SK-N-SH (cell line): ENCODE data around the gene FHIP2A. TPM values are rescaled to one million over a fixed set of nuclear protein-coding genes. Genes with fewer than 3 reads are reported as not detected.
A peak's percentile ranks its signal among the peaks of the same experiment; 100 is the strongest.

Experiments
- CTCF ChIA-PET: fragments of 300-600, 350-600 bp; formaldehyde crosslinking; extraction: SDS; loops from one replicate; lab custom pipeline; 2021; lab: Yijun Ruan, JAX
- POLR2A ChIA-PET: fragments of 350-600 bp; sonication (Branson Sonifier 250); formaldehyde crosslinking; extraction: SDS; loops from one replicate; lab custom pipeline; 2020; ENCODE audit warnings: antibody characterized with exemption, inconsistent platforms; lab: Yijun Ruan, JAX
- DNase-seq: peaks from one replicate; pipeline ENCODE4 v3.0.0; 2012
- H2AFZ ChIP-seq: fragments of 200-600 bp; sonication (generic); 2 replicates; pipeline ENCODE4 v1.8.1; 2016; ENCODE audit warnings: antibody characterized with exemption, mild to moderate bottlenecking, low read depth
- H3F3A ChIP-seq: fragments of 200-600 bp; sonication (generic); replicated peaks from 2 replicates; pipeline ENCODE3; 2016; ENCODE audit warnings: antibody characterized with exemption, mild to moderate bottlenecking; ENCODE audit not compliant: insufficient read depth
- H3K27ac ChIP-seq, 2 experiments: fragments of 200-500 bp in 1 of 2; fragments of 200-600 bp in 1 of 2; sonication (Bioruptor generic) in 1 of 2; sonication (generic), shearing (Covaris generic) in 1 of 2; 2 replicates each; pipeline versions ENCODE4 v1.5.1 to v1.6.1; 2014 to 2016; ENCODE audit warnings: low read depth in 2 of 2, inconsistent platforms in 1 of 2, low read length in 1 of 2, mild to moderate bottlenecking in 1 of 2, mixed read lengths in 1 of 2
- H3K27me3 ChIP-seq: fragments of 200-600 bp; sonication (generic), shearing (Covaris generic); 2 replicates; pipeline ENCODE4 v1.6.1; 2016; ENCODE audit warnings: mixed run types; ENCODE audit not compliant: insufficient read depth
- H3K36me3 ChIP-seq, 2 experiments: fragments of 200-500 bp in 1 of 2; fragments of 200-600 bp in 1 of 2; sonication (Bioruptor generic) in 1 of 2; sonication (generic) in 1 of 2; replicated peaks in 1 of 2; 2 replicates each; pipeline versions ENCODE3 to v1.5.1; 2014 to 2016; ENCODE audit warnings: low read length in 1 of 2, mild to moderate bottlenecking in 1 of 2; ENCODE audit not compliant: insufficient read depth in 2 of 2, control insufficient read depth in 1 of 2
- H3K4me1 ChIP-seq, 2 experiments: fragments of 200-500 bp in 1 of 2; fragments of 200-600 bp in 1 of 2; sonication (Bioruptor generic) in 1 of 2; sonication (generic), shearing (Covaris generic) in 1 of 2; 2 replicates each; pipeline versions ENCODE4 v1.5.1 to v1.6.1; 2014 to 2016; ENCODE audit warnings: low read depth in 1 of 2, low read length in 1 of 2, mixed run types in 1 of 2; ENCODE audit not compliant: insufficient read depth in 2 of 2, control insufficient read depth in 1 of 2
- H3K4me2 ChIP-seq: fragments of 200-600 bp; sonication (generic), shearing (Covaris generic); 2 replicates; pipeline ENCODE4 v1.6.1; 2017; ENCODE audit warnings: mixed run types
- H3K4me3 ChIP-seq, 2 experiments: fragments of 200-500 bp in 1 of 2; fragments of 200-600 bp in 1 of 2; sonication (Bioruptor generic) in 1 of 2; sonication (generic), shearing (Covaris generic) in 1 of 2; 2 replicates each; pipeline versions ENCODE4 v1.5.1 to v1.8.1; 2014 to 2016; ENCODE audit warnings: low read depth in 2 of 2, inconsistent platforms in 1 of 2, low read length in 1 of 2, mild to moderate bottlenecking in 1 of 2, mixed read lengths in 1 of 2, moderate library complexity in 1 of 2
- H3K79me2 ChIP-seq: fragments of 200-600 bp; sonication (generic); 2 replicates; pipeline ENCODE4 v1.8.1; 2017; ENCODE audit warnings: mild to moderate bottlenecking; ENCODE audit not compliant: insufficient read depth
- H3K9ac ChIP-seq: fragments of 200-600 bp; sonication (generic); 2 replicates; pipeline ENCODE4 v1.6.1; 2017; ENCODE audit warnings: mixed run types
- H3K9me2 ChIP-seq: fragments of 200-600 bp; sonication (generic); 2 replicates; pipeline ENCODE4 v1.6.1; 2017; ENCODE audit warnings: mixed run types
- H3K9me3 ChIP-seq: fragments of 200-600 bp; sonication (generic); 2 replicates; pipeline ENCODE4 v1.6.1; 2017; ENCODE audit warnings: mixed run types, mild to moderate bottlenecking, moderate library complexity
- H4K20me1 ChIP-seq: fragments of 200-600 bp; sonication (generic); 2 replicates; pipeline ENCODE4 v1.6.1; 2017; ENCODE audit warnings: mild to moderate bottlenecking, mixed run types; ENCODE audit not compliant: insufficient read depth
- ELF1 ChIP-seq: IDR thresholded peaks from 2 replicates; pipeline ENCODE4 v1.4.0; 2012
- EZH2phosphoT487 ChIP-seq: fragments of 200-600 bp; sonication (generic); IDR thresholded peaks from 2 replicates; pipeline ENCODE4 v1.6.1; 2017; ENCODE audit warnings: low read depth, mixed run types, mild to moderate bottlenecking, antibody characterized with exemption, moderate library complexity, borderline replicate concordance
- FOSL2 ChIP-seq: IDR thresholded peaks from 2 replicates; pipeline ENCODE4 v1.4.0; 2012; ENCODE audit warnings: low read depth, mild to moderate bottlenecking, moderate library complexity, borderline replicate concordance
- GABPA ChIP-seq: IDR thresholded peaks from 2 replicates; pipeline ENCODE4 v1.4.0; 2012; ENCODE audit warnings: low read depth, mild to moderate bottlenecking
- NRF1 ChIP-seq: IDR thresholded peaks from 2 replicates; pipeline ENCODE4 v1.6.1; 2012; ENCODE audit warnings: low read depth, mild to moderate bottlenecking, low read length
- PBX3 ChIP-seq: IDR thresholded peaks from 2 replicates; pipeline ENCODE4; 2012
- RAD21 ChIP-seq: IDR thresholded peaks from 2 replicates; pipeline ENCODE4 v1.6.1; 2012; ENCODE audit warnings: mild to moderate bottlenecking, low read length
- RCOR1 ChIP-seq: fragments of 150-350 bp; IDR thresholded peaks from 2 replicates; pipeline ENCODE4 v1.6.1; 2017; ENCODE audit warnings: antibody characterized with exemption, low read length
- SIN3A ChIP-seq: IDR thresholded peaks from 2 replicates; pipeline ENCODE4 v1.6.1; 2012; ENCODE audit warnings: low read depth, mild to moderate bottlenecking, low read length, moderate library complexity, borderline replicate concordance
- SMC3 ChIP-seq: IDR thresholded peaks from 2 replicates; pipeline ENCODE4 v1.6.1; 2012; ENCODE audit warnings: low read depth, low read length, improper control_type of control experiment
- TAF1 ChIP-seq: IDR thresholded peaks from 2 replicates; pipeline ENCODE4 v1.6.1; 2012; ENCODE audit warnings: low read depth, mild to moderate bottlenecking, low read length, moderate library complexity, borderline replicate concordance
- TCF12 ChIP-seq: IDR thresholded peaks from 2 replicates; pipeline ENCODE4 v1.4.0; 2012
- TEAD4 ChIP-seq: IDR thresholded peaks from 2 replicates; pipeline ENCODE4 v1.4.0; 2012; ENCODE audit warnings: mild to moderate bottlenecking, borderline replicate concordance; ENCODE audit not compliant: insufficient read depth
- WGBS: methylation state at CpG from one replicate; pipeline ENCODE4 v1.1.6; 2017; ENCODE audit warnings: low lambda C conversion rate; 5-methylcytosine and 5-hydroxymethylcytosine counted together
- polyA plus RNA-seq, 3 experiments: library from polyadenylated mRNA; depleted of rRNA; stranded (reverse); fragments of >200 nt; gene quantifications; 2 replicates each; pipeline ENCODE4 v1.2.3, GENCODE V29; 2012
- TF ChIP-seq, protein P1 (sequence below): fragments of 200-600 bp; sonication (generic); IDR thresholded peaks from 2 replicates; pipeline ENCODE4 v1.6.1; 2017; ENCODE audit warnings: antibody characterized with exemption, mild to moderate bottlenecking, moderate library complexity

Gene FHIP2A
- polyA plus RNA-seq, 1 of the 3 experiments (the other 2 are of a cell fraction) = 6.1 TPM

GRCh38 chr10:114867365-114867764 lies 45.8 kb downstream of the FHIP2A start:
- H4K20me1 ChIP-seq = no peaks in the 10 kb centered on the region
- POLR2A ChIA-PET = no interaction called here
- H3K79me2 ChIP-seq = peaks cover 6% of the 10 kb centered on the region; the same call in 1 of the 2 replicates
- TF ChIP-seq PBX3 (no peak), GABPA (no peak), RAD21 (no peak), SIN3A (no peak), ELF1 (no peak), EZH2phosphoT487 (no peak), TEAD4 (no peak), RCOR1 (no peak)
- TF ChIP-seq, all 33 proteins: peak for 0
- H3K9me2 ChIP-seq = no peaks in the 10 kb centered on the region
- CTCF ChIA-PET = interaction anchor here (1.3 to 3.5 kb wide), 2 partner anchors 9 to 11 kb away, joined by 7 to 25 read pairs; no protein-coding TSS in a partner anchor
- no peak overlapping the region for H3K4me2 ChIP-seq
- peaks cover under 1 to 5% of the 10 kb centered on the region in 2 experiments; a peak in 2 of 4 replicates for H3K4me1 ChIP-seq
- 94% methylated on average over 2 of the region's 2 CpGs for WGBS
- H3K4me3 ChIP-seq = no peak overlapping the region
- peak overlapping the region in 1 of 2 experiments; percentile 94; a peak in 1 of 4 replicates for H3K27ac ChIP-seq
- no peak overlapping the region for H2AFZ ChIP-seq
- peaks cover 25 to 32% of the 10 kb centered on the region in 2 experiments for H3K36me3 ChIP-seq
- H3K27me3 ChIP-seq = no peaks in the 10 kb centered on the region
- DNase-seq = no peak
- H3K9me3 ChIP-seq = no peaks in the 10 kb centered on the region
- H3F3A ChIP-seq = peaks cover 40% of the 10 kb centered on the region
- no peak overlapping the region for H3K9ac ChIP-seq

GRCh38 chr10:114868870-114869519 lies 47.4 kb downstream of the FHIP2A start:
- WGBS = 45% methylated on average over 1 of the region's 1 CpG
- peak overlapping the region; percentile 53; the same call in 1 of the 2 replicates for H3K9ac ChIP-seq
- H3K9me2 ChIP-seq = no peaks in the 10 kb centered on the region
- ChIA-PET CTCF (interaction anchor here (0.9 to 3.6 kb wide), 5 partner anchors 10 to 565 kb away, joined by 3 to 25 read pairs (median 4); partner anchors contain the start of gene FHIP2A), POLR2A (no interaction called here)
- H3K9me3 ChIP-seq = no peaks in the 10 kb centered on the region
- no peaks in the 10 kb centered on the region for H3K79me2 ChIP-seq
- TF ChIP-seq RCOR1 = no peak
- TF ChIP-seq, protein P1, sequence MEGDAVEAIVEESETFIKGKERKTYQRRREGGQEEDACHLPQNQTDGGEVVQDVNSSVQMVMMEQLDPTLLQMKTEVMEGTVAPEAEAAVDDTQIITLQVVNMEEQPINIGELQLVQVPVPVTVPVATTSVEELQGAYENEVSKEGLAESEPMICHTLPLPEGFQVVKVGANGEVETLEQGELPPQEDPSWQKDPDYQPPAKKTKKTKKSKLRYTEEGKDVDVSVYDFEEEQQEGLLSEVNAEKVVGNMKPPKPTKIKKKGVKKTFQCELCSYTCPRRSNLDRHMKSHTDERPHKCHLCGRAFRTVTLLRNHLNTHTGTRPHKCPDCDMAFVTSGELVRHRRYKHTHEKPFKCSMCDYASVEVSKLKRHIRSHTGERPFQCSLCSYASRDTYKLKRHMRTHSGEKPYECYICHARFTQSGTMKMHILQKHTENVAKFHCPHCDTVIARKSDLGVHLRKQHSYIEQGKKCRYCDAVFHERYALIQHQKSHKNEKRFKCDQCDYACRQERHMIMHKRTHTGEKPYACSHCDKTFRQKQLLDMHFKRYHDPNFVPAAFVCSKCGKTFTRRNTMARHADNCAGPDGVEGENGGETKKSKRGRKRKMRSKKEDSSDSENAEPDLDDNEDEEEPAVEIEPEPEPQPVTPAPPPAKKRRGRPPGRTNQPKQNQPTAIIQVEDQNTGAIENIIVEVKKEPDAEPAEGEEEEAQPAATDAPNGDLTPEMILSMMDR = no peak
- TF ChIP-seq SIN3A = no peak
- TF ChIP-seq TEAD4 = no peak
- no peak for TF ChIP-seq NRF1
- no peak for TF ChIP-seq FOSL2
- TF ChIP-seq TCF12 = no peak
- no peak for TF ChIP-seq TAF1
- no peak for TF ChIP-seq SMC3
- H3K4me2 ChIP-seq = peak overlapping the region; percentile 38; the same call in 1 of the 2 replicates
- no peak overlapping the region for H3K4me3 ChIP-seq
- H3F3A ChIP-seq = peaks cover 31% of the 10 kb centered on the region
- H2AFZ ChIP-seq = 0 out of 2 replicates have a peak overlapping the region, but pooled peaks have one; percentile 22
- peaks cover 0 to 5% of the 10 kb centered on the region in 2 experiments; a peak in 2 of 4 replicates for H3K4me1 ChIP-seq
- peak overlapping the region; percentile 67 to 94 for H3K27ac ChIP-seq
- no peak for DNase-seq
- H4K20me1 ChIP-seq = no peaks in the 10 kb centered on the region
- H3K27me3 ChIP-seq = no peaks in the 10 kb centered on the region
- H3K36me3 ChIP-seq = peaks cover 10 to 17% of the 10 kb centered on the region in 2 experiments
